HG03045 (cell line): ENCODE data around the gene RC3H1.
"Not testable (repeated sequence)": the region's sequence is repeated elsewhere in the genome, so short reads cannot be mapped to it uniquely, and the experiment has no call there.

Experiments
- ATAC-seq: cut with Tn5 transposase; IDR thresholded peaks from one replicate; pipeline ENCODE4 v1.9.1; 2021; ENCODE audit warnings: mild to moderate bottlenecking, moderate library complexity; ENCODE audit not compliant: unreplicated experiment

RC3H1 gene

DNA sequence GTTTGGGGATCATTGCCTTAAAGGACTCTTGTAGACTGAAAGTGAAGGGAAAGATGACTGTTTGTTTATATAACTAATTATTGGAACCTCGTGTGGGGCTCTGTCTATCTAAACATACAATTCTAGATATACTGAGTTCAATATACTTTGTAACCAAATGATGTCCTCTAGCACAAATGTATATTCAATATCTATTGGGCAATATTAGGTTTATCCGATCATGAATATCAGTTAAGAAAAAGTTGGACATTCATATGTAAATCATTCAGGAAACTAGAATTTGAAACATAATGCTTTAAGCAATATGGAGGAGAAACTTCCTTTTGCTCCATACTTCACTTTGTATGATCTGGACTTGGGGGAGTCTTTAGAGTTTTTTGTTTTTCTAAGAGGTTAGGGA lies 8.9 kb upstream of the RC3H1 start:
- ATAC-seq, result no peak

DNA sequence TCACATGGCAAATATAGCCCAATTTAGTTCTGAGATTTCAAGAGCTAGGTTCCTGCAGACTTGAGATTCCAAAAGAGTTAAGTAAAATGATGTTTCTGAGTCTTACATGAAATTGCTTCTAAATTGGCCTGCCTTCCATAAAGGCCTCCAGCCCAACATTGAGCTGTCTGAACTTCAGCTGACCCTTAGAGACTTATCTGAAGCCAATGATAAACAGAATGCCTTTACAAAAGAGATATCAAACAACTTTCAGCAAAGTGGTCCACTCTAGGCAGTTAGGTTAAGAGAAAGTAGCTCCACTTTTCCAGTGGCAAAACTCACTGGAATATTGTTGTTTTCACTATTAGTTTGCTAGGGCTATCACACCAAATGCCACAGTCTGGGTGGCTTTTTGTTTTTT lies 6.3 kb upstream of the RC3H1 start:
- ATAC-seq, result no peak

DNA sequence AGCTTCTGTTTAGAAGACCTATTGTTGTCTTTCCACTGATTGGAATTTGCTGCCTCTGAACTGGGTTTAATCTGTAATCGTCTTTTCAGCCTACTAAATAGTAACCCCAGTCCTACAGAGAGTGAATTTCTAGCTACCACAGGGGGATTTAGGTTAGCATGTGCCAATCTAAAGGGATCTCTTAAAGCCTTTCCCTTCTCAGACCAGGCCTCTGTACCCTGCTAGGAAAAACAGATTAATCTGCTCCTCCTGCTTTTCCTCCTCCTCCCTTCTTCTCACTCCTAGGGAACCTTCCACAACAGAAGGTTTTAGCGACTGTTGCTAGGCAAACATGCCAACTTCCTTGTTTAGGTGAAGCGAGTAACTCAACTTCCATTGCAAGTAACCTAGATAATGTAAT lies 1.3 kb upstream of the RC3H1 start:
- ATAC-seq, result no peak

DNA sequence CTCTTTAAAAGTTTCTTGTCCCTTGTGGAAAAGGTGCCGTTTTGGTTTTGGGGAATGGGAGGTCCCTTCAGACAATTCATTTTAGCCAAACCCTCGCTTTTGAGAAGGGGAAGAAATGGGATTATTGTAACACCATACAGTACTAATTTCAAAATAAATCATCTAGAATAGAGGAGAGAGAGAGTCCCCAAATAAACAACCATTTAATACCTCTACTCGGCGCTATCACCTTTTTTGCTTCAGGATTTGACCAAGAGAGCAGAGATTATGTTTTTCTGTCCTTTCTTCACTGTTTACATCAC lies 770 bp upstream of the RC3H1 start:
- no peak for ATAC-seq

DNA sequence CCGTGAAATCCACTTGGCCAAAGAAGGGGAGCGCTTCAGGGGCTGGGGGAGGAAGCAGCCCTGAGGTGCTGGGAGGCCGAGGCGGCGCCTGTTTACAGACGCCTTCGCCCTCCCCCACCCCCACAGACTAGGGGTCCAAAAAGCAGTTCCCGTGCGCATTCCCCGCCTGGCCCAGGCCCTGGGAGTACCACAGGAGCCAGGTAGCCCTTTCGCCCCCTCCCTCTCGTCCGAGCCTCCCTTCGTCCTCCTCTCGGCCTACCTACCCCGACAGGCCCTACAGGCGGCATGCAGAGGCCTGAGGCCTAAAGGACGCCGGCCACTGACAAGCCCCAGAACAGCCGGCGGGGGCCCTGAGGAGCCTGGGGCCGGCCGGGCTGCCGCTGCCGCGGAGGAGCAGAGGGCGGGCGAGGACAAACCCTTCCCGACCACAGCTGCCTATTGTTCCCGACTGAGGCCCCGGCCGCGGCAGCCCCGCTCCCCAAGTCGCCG lies 522 bp downstream of the RC3H1 start:
- peak; percentile 38 for ATAC-seq

DNA sequence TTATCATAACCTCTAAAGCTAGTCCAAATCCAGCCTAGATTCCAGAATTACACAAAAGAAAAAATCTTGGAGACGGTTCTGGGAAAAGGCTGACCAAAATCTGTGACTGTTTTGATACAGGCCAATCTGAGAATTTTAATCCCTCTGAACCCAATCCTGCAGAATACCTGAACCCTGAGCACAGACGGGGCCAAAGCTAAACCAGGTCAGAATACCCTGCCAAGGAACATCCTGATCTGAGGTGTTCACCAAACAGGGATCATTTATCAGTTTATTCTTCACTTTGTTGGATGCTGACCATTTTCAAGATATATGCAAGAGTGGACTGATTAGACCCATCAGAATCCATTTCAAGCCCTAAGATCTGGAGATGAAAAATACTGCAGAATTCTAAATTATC lies 3.6 kb downstream of the RC3H1 start:
- ATAC-seq, result no peak

DNA sequence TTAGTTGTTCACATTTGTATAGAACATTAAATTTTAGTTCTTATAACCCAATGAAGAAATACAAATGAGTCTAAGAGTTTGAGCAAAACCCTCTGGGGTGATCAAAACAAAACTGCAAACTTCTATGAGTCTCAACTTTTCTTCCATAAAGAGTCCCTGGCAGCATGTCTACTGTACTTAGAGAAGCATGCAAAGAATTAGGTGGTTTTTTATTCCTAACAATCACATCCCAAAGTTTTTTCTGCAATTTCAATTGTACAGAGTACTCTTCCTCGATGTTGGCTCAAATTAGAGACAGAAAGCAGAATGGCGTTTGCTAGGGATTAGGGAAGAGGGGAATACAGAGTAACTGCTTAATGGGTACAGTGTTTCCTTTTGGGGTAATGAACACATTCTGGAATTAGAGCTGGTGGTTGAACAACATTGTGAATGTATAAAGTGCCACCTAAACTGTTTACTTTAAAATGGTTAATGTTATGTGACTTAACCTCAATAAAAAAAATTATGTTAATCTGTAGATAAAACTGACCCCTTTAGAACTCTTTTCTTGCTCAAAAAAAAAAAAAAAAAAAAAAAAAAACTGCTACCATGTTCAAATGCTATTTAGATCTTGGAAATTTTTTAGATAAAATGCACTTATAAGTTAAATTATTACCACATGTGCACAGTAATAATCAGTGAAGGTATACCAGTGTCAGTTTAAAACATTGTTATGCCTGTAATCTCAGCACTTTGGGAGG lies 4.8 kb downstream of the RC3H1 start:
- ATAC-seq, result no peak

DNA sequence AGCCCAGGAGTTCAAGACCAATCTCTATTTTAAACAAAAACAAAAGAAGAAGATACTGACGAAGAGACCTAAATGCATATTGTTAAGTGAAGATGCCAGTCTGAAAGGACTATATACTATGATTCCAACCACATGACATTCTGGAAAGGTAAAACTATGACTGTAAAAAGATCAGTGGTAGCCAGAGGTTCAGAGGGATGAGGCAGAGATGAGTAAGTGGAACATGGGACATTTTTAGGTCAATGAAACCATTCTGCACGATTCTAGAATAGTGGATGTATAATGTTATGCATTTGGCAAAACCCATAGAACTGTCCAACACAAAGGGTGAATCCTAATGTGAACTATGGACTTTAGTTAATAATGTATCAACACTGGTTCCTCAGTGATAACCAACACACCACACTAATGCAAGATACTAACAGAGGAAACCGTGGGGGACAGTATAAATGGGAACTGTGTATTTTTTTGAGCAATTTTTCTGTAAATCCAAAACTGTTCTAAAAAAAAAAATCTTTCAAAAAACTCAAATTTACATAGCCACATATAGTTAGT lies 8.2 kb downstream of the RC3H1 start:
- ATAC-seq, result no peak

DNA sequence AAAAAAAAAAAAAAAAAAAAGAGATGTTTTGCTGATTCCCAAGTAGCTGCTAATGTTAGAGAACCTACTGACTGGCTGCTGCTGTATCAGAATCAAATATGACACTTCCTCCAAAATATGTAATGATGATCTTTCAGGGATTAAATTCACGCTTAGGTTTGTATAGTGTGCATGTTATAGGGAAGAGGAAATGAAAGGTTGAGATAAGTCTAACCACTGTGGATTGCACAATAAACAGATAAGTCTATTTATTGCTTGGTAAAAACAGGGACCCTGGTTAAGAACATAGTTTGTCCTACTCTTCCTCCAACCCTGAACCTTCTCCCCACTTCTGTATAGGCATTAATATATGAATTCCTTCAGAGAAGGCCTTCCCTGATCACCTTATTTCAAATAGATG lies 13.2 kb downstream of the RC3H1 start:
- ATAC-seq, result no peak

DNA sequence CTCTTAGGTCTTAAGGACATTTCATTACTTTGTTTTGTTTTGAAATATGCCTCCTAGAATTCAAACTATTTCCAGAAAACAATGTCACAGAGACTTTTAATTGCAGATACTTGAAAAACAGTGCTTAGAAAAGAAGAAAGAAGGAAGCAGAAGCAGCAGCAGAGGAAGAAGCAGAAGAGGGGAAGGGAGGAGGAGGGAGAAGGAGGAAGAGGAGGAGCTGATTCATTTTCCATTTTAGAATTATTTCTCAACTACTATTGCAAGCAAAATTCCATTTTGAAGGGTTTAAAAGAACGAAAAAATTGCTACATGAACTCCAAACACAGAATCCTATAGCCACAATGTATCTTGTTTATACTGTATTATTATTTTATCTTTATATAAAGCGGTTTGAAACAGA lies 13.9 kb downstream of the RC3H1 start:
- no peak for ATAC-seq

DNA sequence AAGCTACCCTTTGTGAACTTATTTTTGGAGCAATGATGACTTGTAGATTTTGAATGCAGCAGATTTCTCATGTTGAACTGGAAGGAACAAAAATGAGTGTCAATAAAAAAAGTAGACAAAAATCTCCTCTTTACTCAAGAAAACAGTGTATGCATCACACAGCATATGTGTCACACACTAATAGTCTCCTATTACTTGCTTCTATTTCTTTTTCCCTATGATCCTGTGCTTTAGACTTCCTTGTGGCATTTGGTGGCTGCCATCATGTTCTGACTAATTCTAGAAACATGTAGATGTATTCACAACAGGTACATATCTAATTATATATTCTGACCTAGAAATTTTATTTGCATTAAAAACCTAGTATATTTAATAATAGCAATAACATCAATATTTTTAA lies 14.3 kb downstream of the RC3H1 start:
- ATAC-seq, result no peak

DNA sequence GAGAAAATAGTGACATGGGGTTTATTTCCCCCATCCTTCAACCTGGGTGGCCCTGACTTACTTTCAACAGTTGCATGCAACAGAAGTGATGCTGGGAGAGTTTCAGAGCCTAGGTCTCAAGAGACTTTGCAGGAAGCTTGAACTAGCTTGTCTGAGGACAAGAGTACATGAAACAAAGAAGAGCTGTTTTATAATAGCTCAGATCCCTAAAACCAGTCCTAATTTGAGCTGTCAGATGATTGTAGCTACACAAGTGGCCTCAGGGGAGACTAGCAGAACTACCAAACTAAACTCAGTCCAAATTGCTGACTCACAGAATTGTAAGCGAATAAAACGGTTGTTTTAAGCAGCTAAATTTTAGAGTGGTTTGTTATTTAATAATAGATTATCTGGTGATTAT lies 17.1 kb downstream of the RC3H1 start:
- no peak for ATAC-seq

DNA sequence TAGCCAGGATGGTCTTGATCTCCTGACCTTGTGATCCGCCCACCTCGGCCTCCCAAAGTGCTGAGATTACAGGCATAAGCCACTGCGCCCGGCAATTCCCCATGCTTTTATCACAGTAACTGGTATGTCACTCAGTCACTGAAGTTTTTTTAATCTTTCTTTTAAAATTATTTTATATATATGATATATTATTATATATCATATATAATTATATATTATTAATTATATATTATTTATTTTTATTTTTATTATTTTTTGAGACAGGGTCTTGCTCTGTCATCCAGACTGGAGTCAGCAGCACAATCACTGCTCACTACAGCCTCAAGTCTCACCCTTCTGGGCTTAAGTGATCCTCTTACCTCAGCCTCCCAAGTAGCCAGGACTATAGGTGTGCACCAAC lies 18.3 kb downstream of the RC3H1 start:
- no peak for ATAC-seq

DNA sequence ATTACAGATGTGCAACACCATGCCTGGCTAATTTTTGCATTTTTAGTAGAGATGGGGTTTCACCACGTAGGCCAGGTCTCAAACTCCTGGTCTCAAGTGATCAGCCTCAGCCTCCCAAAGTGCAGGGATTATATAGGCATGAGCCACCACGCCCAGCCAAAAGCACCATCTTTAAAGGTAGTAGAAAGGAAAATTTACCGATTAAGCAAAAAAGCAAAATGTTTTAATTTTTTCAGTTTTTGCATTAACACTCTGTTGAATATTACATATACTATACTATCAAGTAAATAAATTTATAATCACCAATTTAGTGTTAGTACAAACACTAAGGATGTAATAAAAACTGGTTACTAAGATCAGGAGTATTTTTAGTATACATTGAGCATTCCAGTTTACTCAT lies 20.6 kb downstream of the RC3H1 start:
- ATAC-seq, result no peak

DNA sequence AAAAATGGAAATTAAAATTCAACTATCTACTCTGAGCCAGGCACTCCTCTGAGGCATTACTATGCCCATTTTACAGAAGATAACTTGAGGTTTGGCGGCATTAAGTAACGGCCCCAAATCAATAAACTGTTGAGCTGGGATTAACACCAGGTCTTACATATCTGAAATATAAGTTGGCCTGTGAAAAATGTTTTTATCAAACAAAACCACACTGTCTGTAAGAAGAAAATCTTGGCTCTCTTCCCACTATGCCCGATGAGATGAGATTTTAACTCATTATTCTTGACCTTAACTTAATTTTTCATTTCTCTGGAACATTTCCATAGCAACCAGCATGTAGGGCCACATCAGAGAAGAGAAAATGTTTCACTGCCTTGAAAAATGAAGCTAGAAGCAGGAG lies 21.8 kb downstream of the RC3H1 start:
- no peak for ATAC-seq

DNA sequence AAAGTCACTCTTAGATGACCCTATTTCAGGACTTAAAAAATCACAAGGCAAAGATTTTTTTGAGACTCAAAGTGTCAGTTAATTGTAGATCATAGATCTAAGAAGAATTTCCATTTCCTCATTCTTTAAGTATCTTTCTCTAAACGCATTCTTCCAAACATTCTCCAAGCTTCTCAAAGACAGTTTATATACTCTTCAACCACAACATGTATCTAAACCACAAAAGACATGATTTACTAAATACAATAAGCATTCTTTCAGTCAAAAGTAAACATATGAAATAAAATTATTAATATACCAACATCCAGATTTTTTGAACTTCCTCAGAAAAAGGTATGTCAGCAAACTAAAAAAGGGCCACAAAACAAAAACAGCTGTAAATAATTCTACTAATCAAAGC lies 24.4 kb downstream of the RC3H1 start:
- ATAC-seq, result no peak

DNA sequence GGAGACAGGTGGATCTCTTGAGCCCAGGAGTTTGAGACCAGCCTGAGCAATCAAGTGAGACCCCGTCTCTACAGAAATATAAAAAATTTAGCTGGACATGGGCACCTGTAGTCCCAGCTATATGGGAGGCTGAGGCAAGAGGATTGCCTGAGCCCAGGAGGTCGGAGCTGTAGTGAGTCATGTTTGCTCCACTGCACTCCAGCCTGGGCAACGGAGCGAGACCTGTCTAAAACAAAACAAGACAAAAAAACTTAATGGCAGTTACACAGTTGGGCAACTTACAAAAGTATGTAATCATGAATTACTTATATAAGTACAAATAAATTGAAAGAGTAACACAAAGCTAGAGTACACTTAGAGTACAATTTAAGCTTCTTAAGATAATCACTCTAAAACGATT lies 25.2 kb downstream of the RC3H1 start:
- ATAC-seq, result no peak

DNA sequence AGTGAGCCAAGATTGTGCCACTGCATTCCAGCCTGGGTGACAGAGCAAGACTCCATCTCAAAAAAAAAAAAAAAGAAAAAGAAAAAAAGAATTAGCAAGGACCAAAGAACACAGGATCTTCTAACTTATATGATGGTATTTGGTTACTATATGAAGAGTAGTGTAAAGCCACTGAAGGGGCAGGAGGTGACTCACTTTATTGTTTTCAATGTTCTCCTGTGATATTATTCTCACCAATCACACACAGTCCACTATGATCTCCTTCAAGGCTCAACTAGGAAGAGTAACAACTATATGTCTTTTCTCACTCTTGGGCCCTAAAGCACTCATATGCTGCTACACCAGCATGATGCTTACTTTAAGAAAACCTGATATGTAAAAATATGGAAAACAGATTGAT lies 26.7 kb downstream of the RC3H1 start:
- ATAC-seq, result no peak

DNA sequence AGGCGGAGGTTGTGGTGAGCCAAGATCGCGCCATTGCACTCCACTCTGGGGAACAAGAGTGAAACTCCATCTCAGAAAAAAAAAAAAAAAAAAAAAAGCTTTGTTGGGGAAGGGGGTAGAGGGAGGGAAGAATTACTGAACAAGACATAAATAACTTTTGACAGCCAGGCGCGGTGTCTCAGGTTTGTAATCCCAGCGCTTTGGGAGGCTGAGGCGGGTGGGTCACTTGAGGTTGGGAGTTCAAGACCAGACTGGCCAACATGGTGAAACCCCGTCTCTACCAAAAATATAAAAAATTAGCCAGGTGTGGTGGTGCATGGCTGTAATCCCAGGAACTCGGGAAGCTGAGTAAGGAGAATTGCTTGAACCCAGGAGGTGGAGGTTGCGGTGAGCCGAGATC lies 28.2 kb downstream of the RC3H1 start:
- ATAC-seq, result not testable (repeated sequence)

DNA sequence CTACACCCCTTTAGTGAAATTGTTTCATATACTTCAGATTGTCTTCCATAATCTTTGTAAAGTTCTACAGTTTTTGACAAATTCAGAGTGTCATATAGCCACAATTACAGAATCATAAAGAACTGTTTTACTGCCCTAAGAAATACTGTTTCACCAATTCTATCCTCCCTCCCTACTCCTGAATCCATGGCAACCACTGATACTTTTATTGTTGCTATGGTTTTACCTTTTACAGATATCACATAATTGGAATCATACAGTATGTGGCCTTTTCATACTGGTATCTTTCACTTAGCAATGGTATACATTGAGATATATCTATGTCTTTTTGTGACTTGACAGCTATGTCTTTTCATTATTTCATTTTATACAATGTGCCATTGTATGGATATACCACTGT lies 34.1 kb downstream of the RC3H1 start:
- ATAC-seq, result no peak

DNA sequence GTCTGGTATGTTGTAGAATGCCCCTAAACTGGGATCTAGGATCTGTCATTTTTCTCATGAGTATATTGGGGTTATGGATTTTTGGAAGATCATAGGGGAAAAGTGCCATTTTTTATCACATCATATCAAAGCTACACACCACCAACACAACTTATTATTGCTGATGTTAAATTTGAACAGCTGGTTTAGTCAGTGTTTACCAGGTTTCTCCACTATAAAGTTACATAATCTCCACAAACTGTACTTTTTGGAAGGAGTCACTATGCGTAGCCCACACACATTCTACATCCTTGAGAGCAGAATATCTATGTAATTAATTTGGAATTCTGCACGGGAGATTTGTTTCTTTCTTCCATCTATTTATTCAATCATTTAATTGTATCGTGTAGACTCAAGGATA lies 35.2 kb downstream of the RC3H1 start:
- ATAC-seq, result no peak

DNA sequence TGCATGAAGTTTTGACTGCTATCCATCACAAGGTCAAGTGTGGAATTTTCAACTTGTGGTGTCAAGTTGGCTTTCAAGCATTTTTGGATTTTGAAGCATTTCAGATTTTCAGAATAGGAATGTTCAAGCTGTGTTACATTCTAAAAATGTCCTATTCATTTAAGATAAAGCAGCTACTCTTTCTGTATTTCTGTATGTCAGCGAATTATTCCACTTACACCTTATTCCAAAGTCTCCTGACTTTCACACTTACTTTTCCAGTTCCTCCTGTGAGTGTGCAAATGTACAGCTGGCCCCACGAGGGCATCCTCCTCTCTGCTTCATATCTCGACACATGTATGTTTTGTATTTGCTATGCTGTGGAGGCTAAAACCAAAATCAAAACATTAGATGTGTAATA lies 51.9 kb downstream of the RC3H1 start:
- no peak for ATAC-seq

DNA sequence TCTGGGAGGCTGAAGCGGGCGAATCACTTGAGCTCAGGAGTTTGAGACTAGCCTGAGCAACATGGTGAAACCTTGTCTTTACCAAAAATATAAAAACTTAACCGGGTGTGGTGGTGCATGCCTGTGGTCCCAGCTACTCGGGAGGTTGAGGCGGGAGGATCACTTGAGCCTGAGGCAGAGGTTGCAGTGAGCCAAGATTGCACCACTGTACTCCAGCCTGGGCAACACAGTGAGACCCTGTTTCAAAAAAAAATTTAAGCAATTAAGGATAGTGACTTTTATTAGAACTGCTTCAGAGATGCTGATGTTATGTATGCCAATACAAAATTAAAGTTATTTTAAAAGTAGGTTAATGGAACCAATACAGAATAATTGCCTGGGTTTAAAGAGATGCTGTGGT lies 56.3 kb downstream of the RC3H1 start:
- not testable (repeated sequence) for ATAC-seq
